HG03025 (cell line): ENCODE data around the gene IFT172.
"Not testable (repeated sequence)": the region's sequence is repeated elsewhere in the genome, so short reads cannot be mapped to it uniquely, and the experiment has no call there.

Experiments used
- ATAC-seq: cut with Tn5 transposase; IDR thresholded peaks from one replicate; pipeline ENCODE4 v1.9.1; 2021; ENCODE audit warnings: mild to moderate bottlenecking, moderate library complexity; ENCODE audit not compliant: unreplicated experiment, low FRiP score

IFT172 gene

GRCh38 chr2:27489498-27490397, at the start of gene IFT172:
IFT172 (minus strand) TSS chr2:27489743; CDS start chr2:27489653, 90 bp downstream.
- ATAC-seq = peak; percentile 92

GRCh38 chr2:27538839-27539450, 49.4 kb upstream of the IFT172 start:
- not testable (repeated sequence) for ATAC-seq

- no peak for ATAC-seq
Measured at GRCh38 chr2:27537287-27537686, 47.7 kb upstream of the IFT172 start.

- no peak for ATAC-seq
Measured at GRCh38 chr2:27531983-27532382, 42.4 kb upstream of the IFT172 start.

GRCh38 chr2:27527182-27527581, 37.6 kb upstream of the IFT172 start:
- no peak for ATAC-seq

GRCh38 chr2:27522400-27522945, 32.9 kb upstream of the IFT172 start:
- ATAC-seq = no peak

- no peak for ATAC-seq
Measured at GRCh38 chr2:27520316-27520715, 30.8 kb upstream of the IFT172 start.

GRCh38 chr2:27518782-27519113, 29.2 kb upstream of the IFT172 start:
- ATAC-seq = no peak

GRCh38 chr2:27518113-27518781, 28.7 kb upstream of the IFT172 start:
- no peak for ATAC-seq

GRCh38 chr2:27509326-27509725, 19.8 kb upstream of the IFT172 start:
- ATAC-seq = no peak

- ATAC-seq = no peak
Measured at GRCh38 chr2:27507293-27507692, 17.8 kb upstream of the IFT172 start.

- ATAC-seq = no peak
Measured at GRCh38 chr2:27506587-27506986, 17.0 kb upstream of the IFT172 start.

GRCh38 chr2:27502142-27502541, 12.6 kb upstream of the IFT172 start:
- ATAC-seq = no peak

- ATAC-seq = no peak
Measured at GRCh38 chr2:27501042-27501441, 11.5 kb upstream of the IFT172 start.

- ATAC-seq = no peak
Measured at GRCh38 chr2:27498975-27499374, 9.4 kb upstream of the IFT172 start.

GRCh38 chr2:27497288-27497627, 7.7 kb upstream of the IFT172 start:
- no peak for ATAC-seq

- no peak for ATAC-seq
Measured at GRCh38 chr2:27496357-27497287, 7.1 kb upstream of the IFT172 start, which contains the start of gene GCKR. GCKR (plus strand) TSS chr2:27496839; CDS start chr2:27496905, 66 bp downstream.

- no peak for ATAC-seq
Measured at GRCh38 chr2:27495840-27496356, 6.4 kb upstream of the IFT172 start.

GRCh38 chr2:27494944-27495554, 5.5 kb upstream of the IFT172 start, which contains the start of gene FNDC4:
FNDC4 (minus strand) TSS chr2:27495200; CDS start chr2:27494679, 521 bp downstream.
- no peak for ATAC-seq
